GM19438 (cell line): ENCODE measurements around the gene ELOVL5.
"Not testable (repeated sequence)": the region's sequence is repeated elsewhere in the genome, so short reads cannot be mapped to it uniquely, and the experiment has no call there.

Experiments used
- ATAC-seq: cut with Tn5 transposase; IDR thresholded peaks from one replicate; pipeline ENCODE4 v1.9.1; 2021; ENCODE audit warnings: low read depth; ENCODE audit not compliant: unreplicated experiment

The ELOVL5 gene

DNA sequence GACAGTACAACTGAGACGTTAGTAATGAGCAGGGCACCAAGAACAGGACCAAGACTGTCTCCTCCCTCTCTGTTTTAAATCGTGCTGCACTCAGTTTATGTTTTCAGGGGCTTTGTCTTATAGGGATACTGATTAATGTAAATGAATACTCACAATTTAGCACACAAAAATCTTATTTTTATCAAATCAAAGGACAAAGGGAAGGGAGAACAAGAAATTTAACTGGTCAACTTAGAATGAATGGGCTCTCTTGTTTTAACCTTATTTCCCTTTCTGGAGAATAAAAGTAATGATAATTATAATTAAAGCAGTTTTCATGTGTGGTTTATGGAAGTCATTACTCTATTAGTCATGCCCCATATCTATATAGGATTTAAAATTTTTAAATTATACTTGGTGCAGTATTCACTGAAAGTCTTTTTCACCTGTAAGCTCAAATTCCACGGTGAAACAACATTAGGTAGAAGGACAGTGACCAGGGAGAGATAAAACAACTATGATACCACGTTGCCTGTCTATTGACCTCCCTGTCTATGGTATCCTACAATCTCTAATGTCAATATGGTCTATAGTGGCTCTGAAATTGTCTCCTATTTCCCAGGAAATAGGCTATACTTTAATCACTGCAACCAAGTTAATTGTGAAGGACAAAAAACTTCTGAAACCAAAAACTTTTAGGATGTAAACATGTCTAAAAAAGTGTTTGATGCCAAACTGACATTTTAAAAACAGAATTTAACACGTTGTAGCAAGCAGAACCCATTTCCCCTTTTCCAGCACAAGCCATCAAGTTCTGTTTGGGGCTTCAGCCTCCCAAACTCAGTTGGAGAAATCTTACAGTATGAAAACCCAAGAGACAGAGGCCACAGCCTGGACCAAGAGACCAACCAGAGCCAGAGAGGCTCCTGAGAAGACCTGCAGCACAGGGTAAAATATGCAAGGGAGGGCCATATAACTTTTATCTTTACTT is 15.0 kb downstream of the ELOVL5 start:
- ATAC-seq, result no peak

DNA sequence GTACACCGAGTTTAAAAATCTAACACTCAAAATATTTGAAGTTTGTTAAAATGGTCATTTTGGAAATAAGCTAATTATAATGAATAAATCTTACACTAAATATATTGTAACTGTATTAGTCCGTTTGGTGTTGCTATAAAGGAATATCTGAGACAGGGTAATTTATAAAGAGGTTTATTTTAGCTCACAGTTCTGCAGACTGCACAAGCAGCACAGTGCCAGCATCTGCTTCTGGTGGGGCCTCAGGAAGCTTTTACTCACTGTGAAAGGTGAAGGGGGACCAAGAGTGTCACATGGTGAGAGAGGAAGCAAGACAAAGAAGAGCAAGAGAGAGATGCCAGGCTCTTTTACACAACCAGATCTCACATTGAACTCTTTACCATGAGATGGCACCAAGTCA is 17.1 kb downstream of the ELOVL5 start:
- no peak for ATAC-seq

DNA sequence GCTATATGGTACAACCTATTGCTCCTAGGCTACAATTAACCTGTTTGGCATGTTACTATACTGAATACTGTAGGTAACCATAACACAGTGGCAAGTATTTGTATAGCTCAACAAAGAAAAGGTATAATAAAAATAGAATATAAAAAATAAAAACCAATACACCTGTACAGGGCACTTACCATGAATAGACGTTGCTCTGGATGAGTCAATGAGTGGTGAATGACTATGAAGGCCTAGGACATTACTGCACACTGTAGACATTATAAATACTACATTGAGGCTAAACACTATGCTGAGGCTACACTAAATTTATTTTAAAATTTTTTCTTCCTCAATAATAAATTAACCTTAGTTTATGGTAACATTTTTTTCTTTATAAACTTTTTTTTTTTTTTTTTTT is 18.6 kb downstream of the ELOVL5 start:
- ATAC-seq, result no peak

DNA sequence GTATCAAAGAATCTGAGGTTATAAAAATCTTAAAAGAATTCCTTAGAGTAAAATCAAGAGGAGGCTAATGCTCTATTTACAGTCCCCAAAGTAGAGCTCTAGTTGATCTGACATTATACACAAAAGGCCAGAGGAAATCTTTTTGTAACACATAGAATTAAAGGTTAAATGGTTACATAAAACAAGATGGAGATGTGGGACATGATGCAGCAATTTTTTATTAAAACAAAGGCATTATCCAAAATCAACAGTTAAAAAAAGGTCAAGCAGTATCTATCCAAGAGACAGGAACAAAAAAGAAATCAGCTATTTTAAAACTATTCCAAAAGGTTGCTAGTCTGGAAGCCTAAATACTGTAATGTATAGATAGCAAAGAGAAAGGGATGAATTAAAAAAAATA is 20.4 kb downstream of the ELOVL5 start:
- ATAC-seq, result no peak

DNA sequence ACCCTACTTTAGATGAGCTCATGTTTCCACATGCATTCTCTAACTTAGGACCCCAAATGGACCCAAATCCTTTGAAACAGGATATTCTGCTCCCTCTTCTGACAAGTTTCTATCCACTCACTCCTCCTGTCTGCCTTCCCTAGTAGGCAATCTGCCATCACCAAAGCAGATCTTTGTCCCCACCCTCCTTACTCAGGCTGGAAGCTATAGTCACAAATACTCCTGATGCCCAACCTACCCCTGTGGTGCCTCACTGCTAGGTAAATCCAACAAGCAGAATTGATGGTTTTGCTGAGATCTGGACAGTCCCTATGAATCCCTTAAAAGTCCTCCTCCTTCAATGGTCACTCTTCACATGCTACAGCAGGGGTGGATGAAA is 21.7 kb downstream of the ELOVL5 start:
- no peak for ATAC-seq

DNA sequence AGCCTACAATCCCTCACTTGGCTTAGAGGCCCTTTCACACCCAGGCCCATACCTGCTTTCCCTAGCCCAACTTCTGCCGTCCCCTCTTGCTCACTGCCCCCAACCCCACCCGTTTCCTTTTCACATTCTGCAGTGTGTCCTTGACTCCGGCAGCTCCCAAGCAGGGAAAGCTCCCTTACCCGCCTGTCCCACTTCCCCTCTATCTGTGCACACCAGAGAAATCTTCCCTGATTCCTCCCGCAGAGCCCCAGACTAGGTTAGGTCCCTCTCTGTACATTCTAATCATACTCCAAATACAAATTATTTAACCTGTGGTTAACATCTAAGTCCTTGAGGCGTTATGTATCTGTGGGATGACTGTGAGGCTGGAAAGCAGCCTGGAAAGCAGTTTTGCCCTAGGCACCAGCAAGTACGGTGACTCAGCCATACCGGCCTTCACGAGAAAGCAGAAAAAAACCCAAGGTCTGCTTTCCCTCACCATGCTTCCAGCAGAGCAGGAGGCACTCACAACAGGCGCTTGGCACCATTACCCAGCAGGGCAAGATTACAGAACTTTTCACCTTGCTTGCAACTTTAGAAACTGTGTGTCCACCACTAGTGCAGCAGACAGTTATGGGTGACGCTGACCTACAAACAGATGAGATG is 22.3 kb downstream of the ELOVL5 start:
- no peak for ATAC-seq

DNA sequence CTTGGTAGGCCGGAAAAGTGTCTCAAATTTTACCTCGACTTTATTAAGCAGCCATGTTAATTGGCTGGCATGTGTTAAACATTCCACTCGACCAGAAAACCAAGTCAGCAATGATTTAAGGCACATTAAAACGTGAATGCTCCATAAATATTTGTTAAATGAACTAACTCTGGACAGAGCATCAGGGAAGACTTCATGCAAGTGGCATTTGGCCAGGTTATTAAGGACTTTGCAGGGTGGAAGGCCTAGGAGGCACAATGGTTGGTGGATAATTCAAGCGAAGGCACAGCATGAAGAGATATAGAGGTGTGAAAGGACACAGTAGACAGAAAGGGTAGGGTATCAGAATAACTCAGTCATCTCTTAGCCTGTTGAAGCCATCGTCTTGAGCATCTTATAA is 23.0 kb downstream of the ELOVL5 start:
- no peak for ATAC-seq

DNA sequence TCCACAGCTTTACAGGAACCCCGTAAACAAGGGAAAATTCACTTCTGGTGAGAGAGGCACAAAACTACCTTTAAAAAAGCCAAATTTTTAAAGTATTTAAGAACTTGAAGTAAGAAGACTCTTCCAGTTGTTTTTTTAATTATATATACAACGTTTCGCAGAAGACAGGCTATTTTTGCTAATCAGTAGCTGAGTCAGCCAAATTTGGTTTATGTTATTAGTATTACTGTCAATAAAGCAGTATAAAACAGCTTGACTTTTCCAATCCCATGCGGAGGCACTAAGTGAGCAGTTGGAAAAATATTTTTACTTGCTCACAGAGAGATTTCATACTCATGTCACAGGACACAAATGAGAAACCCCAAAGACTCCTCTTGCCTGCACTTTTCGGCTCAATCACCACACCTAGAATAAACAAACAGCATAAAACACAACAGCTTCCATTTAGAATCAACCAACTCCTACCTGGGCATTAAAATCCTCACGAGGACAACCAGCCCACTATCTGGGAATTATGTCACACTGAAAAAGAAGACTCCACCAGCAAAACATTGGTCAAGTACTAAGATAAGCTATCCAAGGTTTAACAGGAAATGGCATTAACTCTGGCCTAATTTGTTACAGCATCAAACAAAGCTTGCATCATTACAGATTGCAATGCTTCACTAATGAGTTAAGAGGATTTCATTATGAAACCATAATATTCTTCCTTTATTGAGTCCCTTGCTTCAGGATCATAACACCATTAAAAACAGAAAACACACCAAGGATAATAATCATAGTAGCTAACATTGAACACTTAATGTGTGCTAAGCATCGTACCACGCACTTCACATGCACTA is 26.3 kb downstream of the ELOVL5 start:
- ATAC-seq, result no peak

DNA sequence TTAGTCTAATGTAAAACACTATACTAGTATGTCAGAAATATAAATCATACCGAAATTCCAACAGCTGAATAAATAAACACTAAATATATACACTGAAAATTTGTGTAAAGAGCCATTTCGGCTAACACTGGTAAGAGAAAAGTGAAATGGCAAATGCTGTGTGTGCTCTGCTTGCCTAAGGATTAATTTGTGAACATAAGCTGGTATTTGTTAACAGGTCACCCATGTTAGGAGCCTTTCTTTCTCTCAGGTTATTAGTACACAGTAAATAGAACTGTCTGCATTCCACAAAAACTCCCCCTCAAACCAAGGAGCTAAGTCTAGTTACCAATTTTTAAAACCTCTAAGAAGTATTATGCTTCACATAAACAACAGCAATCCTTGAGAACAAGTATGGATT is 27.0 kb downstream of the ELOVL5 start:
- ATAC-seq, result no peak

DNA sequence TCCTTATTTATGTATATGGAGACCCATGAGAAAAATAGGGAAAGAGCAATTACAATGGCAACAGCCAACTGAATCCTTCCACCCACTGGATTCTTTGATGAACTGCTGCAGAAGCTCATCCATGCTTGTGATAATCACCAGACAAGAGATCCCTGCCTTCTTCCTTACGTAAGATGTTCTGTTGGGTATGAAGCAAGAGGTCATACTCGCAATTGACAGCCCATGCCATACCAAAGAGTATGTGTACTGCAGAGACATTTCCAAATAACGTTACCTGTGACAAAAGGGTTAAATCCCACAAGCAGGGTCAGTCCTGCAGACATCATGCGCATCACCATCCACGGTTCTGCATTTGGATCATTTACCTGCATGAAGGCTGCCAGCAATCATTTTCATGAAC is 27.8 kb downstream of the ELOVL5 start:
- no peak for ATAC-seq

DNA sequence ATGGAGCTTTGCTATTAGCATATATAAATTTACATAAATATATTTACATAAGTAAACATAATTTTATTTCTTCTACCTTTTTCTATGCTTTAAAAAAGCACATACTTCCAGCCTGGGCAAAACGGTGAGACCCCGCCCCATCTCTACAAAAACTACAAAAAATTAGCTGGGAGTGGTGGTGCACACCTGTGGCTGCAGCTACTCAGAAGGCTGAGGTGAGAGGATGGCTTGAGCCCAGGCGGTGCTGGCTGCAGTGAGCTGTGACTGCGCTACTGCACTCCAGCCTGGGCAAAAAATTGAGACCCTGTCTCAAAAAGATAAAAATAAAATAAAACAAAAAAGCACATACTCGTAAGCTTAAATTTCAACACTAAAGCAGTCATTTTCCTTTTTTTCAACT is 30.3 kb downstream of the ELOVL5 start:
- ATAC-seq, result no peak

DNA sequence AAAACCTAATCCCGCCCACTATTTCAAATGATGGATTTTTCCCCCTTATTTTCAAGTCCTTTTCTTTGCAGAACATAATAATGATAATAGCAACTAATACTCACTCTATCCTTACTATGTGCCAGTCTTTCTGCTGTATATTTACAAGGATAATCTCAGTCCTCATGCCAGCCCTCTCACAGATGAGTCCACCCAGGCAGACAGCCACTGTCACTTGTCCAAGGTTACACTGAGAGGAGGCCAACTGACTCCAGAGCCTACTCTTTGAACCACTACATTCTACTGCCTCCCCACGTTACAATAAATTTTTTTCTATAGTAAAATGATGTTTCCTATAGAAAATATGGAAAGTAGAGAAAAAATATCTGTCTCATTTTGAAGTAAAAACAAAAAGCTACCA is 30.9 kb downstream of the ELOVL5 start:
- no peak for ATAC-seq

DNA sequence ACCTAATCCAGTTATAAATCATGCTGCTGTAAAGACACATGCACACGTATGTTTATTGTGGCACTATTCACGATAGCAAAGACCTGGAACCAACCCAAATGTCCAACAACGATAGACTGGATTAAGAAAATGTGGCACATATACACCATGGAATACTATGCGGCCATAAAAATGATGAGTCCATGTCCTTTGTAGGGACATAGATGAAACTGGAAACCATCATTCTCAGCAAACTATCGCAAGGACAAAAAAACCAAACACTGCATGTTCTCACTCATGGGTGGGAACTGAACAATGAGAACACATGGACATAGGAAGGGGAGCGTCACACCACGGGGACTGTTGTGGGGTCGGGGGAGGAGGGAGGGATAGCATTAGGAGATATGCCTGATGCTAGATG is 31.5 kb downstream of the ELOVL5 start:
- ATAC-seq, result not testable (repeated sequence)

DNA sequence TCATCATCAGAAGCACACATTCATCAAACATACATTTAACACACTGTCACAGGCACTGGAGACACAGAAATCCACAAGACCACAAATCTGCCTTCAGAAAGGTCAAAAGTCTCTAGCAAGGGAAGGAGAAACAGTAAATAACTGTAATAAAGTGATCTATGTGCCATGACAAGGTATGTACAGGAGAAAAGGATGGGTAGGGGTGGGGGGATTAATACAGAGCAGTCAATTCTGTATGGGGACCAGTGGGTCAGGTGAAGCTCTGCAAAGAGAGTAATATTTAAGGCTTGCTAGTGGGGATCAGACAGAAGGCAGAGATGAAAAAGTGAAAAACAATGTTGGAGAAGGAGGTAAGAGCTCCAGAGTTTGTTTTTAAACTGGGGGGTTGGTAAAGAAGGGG is 32.6 kb downstream of the ELOVL5 start:
- no peak for ATAC-seq

DNA sequence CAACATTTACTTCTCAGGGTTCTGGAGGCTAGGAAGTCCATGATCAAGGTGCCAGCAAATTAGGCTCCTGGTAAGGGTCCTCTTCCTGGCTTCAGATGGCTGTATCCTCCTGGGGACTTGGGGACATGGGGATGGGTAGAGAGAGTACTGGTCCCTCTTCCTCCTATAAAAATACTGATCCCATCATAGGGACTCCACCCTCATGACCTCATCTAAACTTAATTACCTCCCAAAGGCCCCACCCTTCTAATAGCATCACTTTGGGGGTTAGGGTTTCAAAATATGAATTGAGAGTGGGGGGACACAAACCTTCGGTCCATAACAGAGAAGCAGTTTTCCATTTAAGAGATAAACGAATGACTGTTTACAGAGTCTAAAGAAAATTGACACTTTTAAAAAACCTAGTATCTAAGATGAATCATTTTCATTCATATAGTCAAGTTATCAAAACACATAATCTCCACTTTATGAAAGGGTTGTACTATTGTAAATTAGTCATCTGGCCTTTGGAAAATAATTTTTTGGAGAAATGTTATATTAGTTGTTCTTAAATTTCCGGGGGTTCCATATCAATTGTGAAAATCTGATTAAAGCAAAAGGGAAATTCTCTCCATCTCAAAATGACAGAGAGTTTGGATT is 33.5 kb downstream of the ELOVL5 start:
- ATAC-seq, result no peak

DNA sequence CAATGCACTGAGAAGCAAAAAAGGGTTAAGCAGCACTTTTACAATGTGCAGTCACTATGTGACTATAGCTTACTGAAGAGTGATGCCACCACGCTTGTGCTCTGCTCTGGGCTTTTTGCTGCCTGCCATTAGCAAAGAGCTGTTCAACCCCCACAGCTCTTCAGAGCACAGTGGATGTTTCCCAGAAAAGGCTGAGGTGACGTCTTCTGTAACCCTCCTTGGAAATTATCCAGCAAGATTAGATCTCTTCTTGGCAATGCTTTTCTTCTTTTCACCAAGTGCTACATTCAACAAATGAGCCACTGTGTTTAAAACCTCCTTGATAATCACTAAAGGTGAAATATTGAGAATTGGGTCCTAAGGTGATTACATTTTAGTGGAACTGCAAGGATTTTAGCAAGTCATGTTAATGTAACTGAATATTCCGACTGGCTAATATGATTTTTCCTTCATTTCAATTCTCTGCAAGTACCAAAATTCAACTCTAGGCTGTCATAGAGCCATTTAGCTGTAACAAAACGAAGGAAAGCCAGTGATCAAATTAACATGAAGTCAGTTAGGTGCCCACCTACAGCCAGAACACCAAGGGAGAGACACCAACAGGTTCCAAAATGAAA is 34.9 kb downstream of the ELOVL5 start:
- no peak for ATAC-seq

DNA sequence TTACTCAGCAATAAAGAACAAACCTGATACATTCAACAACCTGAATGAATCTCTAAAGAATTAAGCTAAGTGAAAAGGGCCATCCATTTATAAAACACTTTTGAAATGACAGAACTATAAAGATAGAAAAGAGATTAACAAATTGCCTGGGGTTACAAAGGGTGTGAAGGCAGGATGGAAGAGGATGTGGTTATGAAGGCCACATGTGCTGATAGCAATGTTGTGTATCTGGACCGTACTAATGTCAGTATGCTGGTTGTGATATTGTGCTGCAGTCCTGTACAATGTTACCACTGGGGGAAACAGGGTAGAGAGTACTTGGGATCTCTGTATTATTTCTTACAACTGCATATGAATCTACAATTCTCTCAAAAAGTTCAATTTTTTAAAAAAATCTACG is 36.4 kb downstream of the ELOVL5 start:
- ATAC-seq, result no peak

DNA sequence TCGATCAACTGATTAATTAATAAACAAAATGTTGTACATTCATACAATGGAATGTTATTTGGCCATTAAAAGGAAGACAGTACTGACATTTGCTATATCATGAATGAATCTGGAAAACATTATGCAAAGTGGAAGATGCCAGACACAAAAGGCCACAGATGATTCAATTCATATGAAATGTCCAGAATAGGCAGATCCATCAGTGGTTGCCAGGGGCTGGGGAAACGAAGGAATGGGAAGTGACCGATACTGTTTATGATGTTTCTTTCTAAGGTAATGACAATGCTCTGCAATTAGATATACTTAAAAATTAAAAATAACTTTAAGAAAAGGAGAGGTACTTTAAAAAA is 37.2 kb downstream of the ELOVL5 start:
- no peak for ATAC-seq

DNA sequence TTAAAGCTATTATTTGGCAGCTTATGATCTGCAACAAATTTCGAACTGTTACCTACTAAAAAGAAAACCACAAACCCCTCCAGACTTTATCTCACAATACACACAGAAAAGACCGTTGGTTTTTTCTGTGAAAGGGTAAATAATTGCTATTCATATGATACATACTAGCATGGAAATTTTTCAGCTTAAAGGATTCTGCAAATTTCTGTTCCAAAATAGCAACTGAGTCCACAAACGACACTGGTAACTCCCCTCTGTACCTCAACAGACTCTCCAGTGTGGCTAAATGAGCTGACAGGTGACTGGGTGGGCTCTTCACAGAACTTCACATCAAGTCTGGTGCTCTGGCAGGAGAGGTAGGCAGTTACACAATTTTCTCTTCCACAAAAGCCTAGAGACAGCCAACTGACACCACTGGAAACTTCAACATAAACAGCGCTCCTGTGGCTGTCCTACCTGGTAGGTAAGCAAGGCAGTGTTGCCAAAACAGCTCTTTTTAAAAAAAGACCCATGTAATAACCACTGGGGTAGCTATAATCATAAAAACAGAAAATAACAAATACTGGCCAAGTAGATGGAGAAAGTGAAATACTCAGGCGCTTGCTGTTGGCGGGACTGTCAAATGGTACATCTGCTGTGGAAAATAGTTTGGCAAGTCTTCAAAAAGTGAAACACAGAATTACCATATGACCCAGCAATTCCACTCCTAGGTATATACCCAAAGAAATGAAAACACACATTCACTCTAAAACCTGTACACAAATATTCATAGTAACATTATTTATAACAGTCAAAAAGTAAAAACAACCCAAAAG is 37.8 kb downstream of the ELOVL5 start:
- ATAC-seq, result no peak

DNA sequence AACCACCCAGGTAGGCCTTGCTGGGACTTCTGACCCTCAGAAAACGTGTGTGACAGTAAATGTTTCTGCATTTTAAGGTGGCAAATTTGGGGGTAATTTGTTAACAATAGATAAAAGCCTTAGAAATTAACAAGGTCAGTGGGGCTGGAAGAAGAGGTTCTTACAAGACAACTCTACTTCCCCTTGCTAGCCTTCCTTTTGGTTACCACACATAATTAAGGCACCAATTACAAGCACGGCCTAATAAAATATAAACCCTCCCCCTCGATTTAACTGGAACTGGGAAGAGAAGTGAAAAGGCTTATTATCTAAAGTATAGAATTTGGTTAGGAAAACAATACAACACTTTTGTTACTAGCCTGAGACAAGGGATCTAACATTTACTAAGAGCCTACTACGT is 38.8 kb downstream of the ELOVL5 start:
- ATAC-seq, result peak; percentile 16
